A204.1 (cell line): ENCODE results near the gene PRICKLE1.

ENCODE experiments used
- FAIRE-seq: peaks from 2 replicates; lab custom pipeline; 2012; peaks lifted over from hg19 to GRCh38; lab: Jason Lieb, UNC

Gene PRICKLE1

DNA sequence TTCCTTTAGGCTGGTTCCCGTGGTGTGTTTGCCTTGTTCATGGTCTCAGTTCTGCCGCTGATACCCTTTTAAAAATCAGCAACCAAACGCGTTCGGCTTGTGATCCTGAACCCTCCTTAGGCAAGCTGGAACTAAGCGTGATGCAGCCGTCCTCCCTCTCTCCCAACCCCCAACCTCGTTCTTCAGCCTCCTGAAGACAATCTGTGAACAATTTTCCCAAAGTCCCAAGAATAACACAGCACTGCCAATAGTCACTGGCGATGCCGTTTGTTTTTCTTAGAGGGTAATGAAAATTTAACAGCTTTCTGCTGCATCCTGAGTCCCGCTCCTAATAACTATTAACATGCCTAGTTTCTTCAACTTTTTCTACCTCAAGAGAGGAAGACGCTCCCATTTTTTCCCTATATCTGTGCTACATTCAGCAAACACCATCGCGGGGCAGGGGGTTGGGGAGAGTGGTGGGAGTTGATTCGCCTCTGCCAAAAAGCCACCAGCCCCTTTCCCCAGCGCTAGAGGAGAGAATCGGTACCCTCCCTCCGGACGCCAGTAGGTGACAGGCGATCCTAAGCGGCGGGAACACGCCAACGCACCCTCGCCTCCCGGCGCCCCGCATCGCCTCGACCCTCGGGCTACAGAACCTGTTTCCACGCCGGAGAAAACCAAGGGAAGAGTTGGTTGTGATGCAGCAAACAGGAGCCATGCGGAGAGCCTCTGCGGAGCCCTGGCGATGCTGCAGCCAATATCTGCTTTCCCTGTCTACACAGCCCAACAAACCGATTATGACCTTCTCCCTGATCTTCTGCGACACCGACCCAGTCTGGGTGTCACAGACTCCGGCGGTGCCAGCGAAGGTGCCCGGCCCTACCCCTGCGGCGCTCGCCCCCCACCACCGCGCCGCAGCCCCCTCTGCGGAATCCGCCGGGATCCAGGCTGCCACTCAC lies 752 bp downstream of the PRICKLE1 start:
- no peak for FAIRE-seq

DNA sequence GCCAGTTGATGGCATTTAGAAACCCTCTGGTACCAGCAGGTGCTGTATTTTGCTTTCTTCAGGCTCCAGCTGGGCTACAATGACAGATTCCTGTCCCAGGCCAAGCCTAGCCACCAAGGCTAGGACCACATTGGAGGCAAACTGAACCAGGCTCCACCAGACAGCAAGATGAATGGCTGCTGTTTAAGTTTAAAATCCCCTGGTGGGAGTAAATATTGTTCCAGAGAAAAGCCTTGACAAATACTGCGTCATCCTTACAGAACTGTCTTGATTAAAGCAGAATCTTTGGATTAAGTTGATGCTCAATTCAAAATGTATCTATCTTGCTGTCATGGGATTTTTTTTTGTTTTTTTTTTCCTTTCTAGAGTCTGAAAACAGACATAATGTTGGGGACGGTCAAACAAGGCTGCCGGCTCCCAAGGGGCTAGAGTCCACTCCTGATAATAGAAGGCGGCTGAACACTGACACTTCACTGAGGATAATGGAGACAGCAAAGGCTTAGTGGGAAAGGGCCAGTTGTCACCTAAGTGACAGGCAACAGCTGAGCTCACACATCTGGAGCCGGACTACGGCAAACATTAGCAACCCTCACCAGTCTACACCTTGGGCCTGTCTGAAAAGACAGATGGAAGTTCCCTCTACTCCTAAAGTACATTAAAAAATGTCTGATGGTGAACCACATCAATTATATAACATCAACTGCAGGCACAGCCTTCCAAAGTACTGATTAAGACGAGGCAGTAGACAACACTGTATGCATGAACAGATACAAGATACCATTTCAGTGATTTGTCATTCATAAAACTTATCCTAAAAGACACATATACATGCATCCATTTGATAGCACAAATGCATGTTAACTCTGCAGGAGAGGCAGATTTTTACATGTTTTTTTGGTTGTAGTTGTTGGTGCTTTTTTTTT lies 1.7 kb downstream of the PRICKLE1 start:
- FAIRE-seq = no peak

DNA sequence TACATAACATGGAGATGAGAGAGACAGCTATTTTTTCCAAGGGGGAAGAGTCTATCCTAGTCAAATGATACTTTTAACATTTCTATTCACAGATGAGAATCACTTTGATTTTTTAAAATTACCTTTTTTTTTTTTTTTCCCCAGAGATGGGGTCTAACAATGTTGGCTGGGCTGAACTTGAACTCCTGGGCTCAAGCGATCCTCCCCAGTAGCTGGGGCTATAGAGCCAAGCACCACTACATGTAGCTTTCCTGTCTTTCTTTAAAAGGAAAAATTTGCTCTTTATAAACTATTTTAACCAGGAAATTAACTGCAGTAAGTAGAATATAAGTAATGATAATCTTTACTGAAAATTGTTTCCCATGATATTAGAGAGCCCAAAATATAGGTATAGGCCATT lies 3.3 kb downstream of the PRICKLE1 start:
- no peak for FAIRE-seq

GRCh38 chr12:42585841-42586216 lies 3.7 kb downstream of the PRICKLE1 start:
- FAIRE-seq = no peak

- FAIRE-seq = no peak
These were observed 4.2 kb downstream of the PRICKLE1 start for GRCh38 chr12:42585154-42585840.

GRCh38 chr12:42584651-42585111 lies 4.9 kb downstream of the PRICKLE1 start:
- no peak for FAIRE-seq

DNA sequence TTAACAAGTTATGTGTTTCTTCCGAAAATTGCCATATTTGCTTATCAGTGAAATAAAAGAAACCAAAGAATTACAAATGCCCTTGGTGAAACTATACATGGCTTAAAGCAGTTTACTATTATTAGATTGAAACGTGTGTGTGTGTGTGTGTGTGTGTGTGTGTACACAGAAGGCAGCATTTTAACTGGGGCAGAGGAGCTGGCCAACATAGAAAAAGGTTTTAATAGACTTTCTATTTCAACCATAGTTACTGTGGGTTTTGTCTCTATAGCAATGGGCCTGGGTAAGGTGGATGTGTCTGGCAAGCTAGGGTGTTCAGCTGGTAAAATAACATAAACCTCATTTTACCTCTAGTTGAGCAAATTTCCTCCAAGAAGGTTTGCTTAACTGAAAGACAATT lies 6.5 kb downstream of the PRICKLE1 start:
- no peak for FAIRE-seq

- FAIRE-seq = no peak
These were observed 7.0 kb downstream of the PRICKLE1 start for GRCh38 chr12:42582498-42582897.

- FAIRE-seq = no peak
These were observed 7.5 kb downstream of the PRICKLE1 start for GRCh38 chr12:42582050-42582449.

GRCh38 chr12:42576374-42576773 lies 13.2 kb downstream of the PRICKLE1 start:
- no peak for FAIRE-seq

- no peak for FAIRE-seq
These were observed 13.8 kb downstream of the PRICKLE1 start for GRCh38 chr12:42575717-42576116.

GRCh38 chr12:42574851-42575266 lies 14.7 kb downstream of the PRICKLE1 start:
- no peak for FAIRE-seq

DNA sequence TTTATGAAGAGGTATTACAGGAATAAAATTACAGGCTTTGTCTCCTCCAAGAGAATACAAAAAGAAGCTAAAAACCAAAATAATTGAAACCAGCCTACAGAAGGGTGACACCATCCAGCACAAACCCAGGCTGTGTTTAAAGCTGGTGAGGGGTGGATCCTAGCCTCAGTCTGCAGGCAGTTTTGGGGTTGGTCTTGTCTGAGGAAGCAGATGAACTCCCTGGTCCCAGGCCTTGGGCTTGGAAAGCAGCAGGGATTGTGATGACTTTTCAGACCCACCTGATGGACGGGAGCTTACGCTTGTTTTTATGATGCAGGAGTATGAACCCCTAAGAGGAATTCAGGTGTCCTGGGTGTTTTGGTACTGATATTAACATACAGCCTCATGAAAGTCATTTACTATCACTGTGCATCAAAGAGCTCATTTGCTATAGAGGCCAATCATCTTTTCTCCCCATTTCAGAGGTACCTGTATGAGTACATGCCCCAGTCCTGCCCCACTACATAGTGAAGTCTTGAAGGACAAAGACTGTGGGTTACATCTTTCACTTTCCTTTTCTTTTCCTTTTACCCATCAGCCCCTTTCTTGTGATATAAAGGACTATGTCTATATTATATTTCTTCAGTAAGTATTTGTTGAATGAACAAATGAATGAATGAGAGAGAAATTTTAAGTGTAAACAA lies 18.1 kb downstream of the PRICKLE1 start:
- FAIRE-seq = no peak

GRCh38 chr12:42570076-42570475 lies 19.5 kb downstream of the PRICKLE1 start:
- no peak for FAIRE-seq

- peak; percentile 98 for FAIRE-seq
These were observed 20.3 kb downstream of the PRICKLE1 start for GRCh38 chr12:42568952-42569915.

DNA sequence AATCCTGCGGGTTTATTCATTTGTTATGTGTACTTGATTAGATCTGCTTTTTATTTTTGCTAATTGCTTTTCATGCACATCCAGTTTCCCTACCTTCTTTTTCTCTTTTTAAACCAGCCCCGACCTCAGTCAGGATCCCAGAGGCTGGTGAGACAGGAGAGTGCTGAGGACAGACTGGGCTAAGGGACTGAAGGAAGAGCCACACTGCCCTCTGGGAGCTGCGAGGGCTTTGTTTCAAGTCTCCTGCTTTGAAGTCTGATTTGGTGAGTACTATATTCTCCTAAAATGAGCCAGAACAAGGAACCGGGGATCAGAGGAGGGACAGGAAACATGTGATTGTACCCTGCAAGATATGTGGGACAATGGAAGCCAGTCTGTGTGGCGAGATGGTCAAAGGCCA lies 23.9 kb downstream of the PRICKLE1 start:
- FAIRE-seq = no peak

- no peak for FAIRE-seq
These were observed 24.6 kb downstream of the PRICKLE1 start for GRCh38 chr12:42564996-42565395.

- FAIRE-seq = no peak
These were observed 25.0 kb downstream of the PRICKLE1 start for GRCh38 chr12:42564556-42564955.

DNA sequence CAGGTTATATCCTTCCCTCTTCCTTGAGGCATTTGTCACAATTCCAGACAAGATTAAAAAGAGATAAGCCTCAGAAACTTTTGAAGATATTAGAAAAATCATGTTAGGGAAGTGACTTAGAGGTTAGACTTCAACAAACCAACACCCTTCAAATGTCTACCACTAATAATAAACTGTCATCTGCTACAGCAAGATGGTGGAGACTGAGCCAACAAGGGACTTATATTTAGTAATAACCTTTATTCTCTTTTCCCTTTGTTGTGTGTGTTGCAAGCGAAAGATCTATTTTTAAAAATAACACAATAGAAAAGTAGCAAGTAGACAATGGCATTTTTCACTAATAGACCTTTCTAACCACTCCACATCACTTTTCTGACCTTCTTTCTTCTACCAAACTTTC lies 28.6 kb downstream of the PRICKLE1 start:
- FAIRE-seq = no peak

- FAIRE-seq = no peak
These were observed 31.9 kb downstream of the PRICKLE1 start for GRCh38 chr12:42557586-42558172.
